ENCODE measurements around the gene CYP4F22. TPM values are rescaled to one million over a fixed set of nuclear protein-coding genes. Genes with fewer than 3 reads are reported as not detected.

CYP4F22 gene
- total and polyA plus RNA-seq, 5 donors: not detected

DNA sequence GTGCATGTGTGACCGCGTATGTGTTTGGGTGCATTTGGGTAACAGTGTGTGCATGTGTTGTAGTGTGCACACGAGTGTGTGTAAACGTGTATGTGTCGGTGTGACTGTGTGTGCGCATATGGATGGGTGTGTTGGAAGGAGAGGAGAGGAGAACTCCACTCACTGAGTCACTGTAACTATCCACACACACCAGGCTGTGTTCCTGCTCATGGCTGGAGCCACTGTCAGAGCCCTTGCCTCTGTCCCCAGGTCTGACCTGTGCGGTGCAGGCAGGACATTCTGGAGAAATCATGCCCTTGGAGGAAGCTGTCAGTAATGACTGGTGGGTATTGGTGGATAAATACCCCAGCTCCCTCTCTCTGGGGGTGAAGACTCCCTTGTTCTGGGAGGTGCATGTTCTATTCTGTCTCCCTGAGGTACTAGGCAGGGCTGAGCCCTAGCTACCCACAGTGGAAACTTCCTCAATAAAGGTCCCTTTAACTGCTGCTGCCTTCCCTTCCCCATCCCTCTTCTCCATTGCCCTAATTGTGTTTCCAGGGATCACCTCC is 48.4 kb downstream of the CYP4F22 start:
- no peaks in the 10 kb centered on the region for H3K9me3 ChIP-seq (ENCODE audit: control insufficient read depth, low read length)
- H3K27me3 ChIP-seq (ENCODE audit: control insufficient read depth, insufficient read depth): no peaks in the 10 kb centered on the region
- H3K4me3 ChIP-seq (ENCODE audit: low read length): no peak overlapping the region
- DNase-seq (no peak), ATAC-seq (peak; percentile 6 to 14)
- intact Hi-C loops (cut with DNase I): loop anchor here (2.0 to 10.0 kb wide), 7 partner anchors 92 to 464 kb away; partner anchors contain the start of gene RASAL3 (in 1 of the 4)
- under 1% methylated on average over 7 of the region's 7 CpGs for WGBS
- no peaks in the 10 kb centered on the region for H3K4me1 ChIP-seq (ENCODE audit: control insufficient read depth, insufficient read depth, low read length)
- H3K27ac ChIP-seq (ENCODE audit: low read length): no peak overlapping the region

DNA sequence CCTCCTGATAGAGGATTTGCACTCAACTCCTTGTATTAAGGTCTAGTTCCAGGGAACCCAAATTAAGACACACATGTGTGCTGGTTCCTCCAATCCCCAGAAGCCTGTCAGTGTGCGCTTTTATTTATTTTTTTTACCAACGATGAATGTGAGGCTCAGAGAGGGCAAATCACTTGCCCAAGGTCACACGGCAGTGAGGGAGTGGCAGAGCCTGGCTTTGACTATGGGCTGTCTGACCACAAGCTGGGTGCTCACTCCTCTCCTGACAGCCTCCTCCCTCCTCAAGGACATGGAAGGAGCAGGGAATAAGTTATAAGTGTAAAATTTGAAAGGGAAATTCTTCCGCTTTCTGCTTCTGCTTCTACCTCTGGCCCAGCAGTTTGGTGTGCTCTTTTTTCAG is 48.9 kb downstream of the CYP4F22 start:
- Histone ChIP-seq H3K27me3 (ENCODE audit: control insufficient read depth, insufficient read depth) (no peaks in the 10 kb centered on the region), H3K4me1 (ENCODE audit: control insufficient read depth, insufficient read depth, low read length) (no peaks in the 10 kb centered on the region), H3K4me3 (ENCODE audit: low read length) (no peak overlapping the region), H3K9me3 (ENCODE audit: control insufficient read depth, low read length) (no peaks in the 10 kb centered on the region), H3K27ac (ENCODE audit: low read length) (no peak overlapping the region)
- intact Hi-C loops (cut with DNase I): loop anchor here (2.0 to 10.0 kb wide), 7 partner anchors 92 to 465 kb away; partner anchors contain the start of gene RASAL3 (in 1 of the 4)
- whole genome bisulfite sequencing: 76% methylated on average over 4 of the region's 4 CpGs
- DNase-seq: no peak
- ATAC-seq: no peak

GRCh38 chr19:15562145-15562544 is 53.8 kb downstream of the CYP4F22 start:
- no peak overlapping the region for H3K27ac ChIP-seq (ENCODE audit: low read length)
- intact Hi-C loops (cut with DNase I): no loop called here
- H3K4me1 ChIP-seq (ENCODE audit: control insufficient read depth, insufficient read depth, low read length): no peaks in the 10 kb centered on the region
- peak in 1 of 2 donors; percentile 46 for ATAC-seq
- 95% methylated on average over 4 of the region's 4 CpGs for WGBS
- H3K9me3 ChIP-seq (ENCODE audit: control insufficient read depth, low read length): no peaks in the 10 kb centered on the region
- H3K27me3 ChIP-seq (ENCODE audit: control insufficient read depth, insufficient read depth): no peaks in the 10 kb centered on the region
- no peak overlapping the region for H3K4me3 ChIP-seq (ENCODE audit: low read length)
- peak in 1 of 3 donors; percentile 9 for DNase-seq

- Histone ChIP-seq H3K4me3 (ENCODE audit: low read length) (no peak overlapping the region), H3K9me3 (ENCODE audit: control insufficient read depth, low read length) (no peaks in the 10 kb centered on the region), H3K27ac (ENCODE audit: low read length) (no peak overlapping the region), H3K27me3 (ENCODE audit: control insufficient read depth, insufficient read depth) (no peaks in the 10 kb centered on the region), H3K4me1 (ENCODE audit: control insufficient read depth, insufficient read depth, low read length) (no peaks in the 10 kb centered on the region)
- intact Hi-C loops (cut with DNase I): no loop called here
- peak in 1 of 3 donors; percentile 42 for DNase-seq
- WGBS: 22% methylated on average over 3 of the region's 3 CpGs
- no peak for ATAC-seq
Measured at GRCh38 chr19:15562861-15563260, 54.5 kb downstream of the CYP4F22 start.

GRCh38 chr19:15563325-15563794 is 55.0 kb downstream of the CYP4F22 start:
- intact Hi-C loops (cut with DNase I): no loop called here
- Histone ChIP-seq H3K27me3 (ENCODE audit: control insufficient read depth, insufficient read depth) (no peaks in the 10 kb centered on the region), H3K27ac (ENCODE audit: low read length) (no peak overlapping the region), H3K4me1 (ENCODE audit: control insufficient read depth, insufficient read depth, low read length) (no peaks in the 10 kb centered on the region), H3K4me3 (ENCODE audit: low read length) (no peak overlapping the region), H3K9me3 (ENCODE audit: control insufficient read depth, low read length) (no peaks in the 10 kb centered on the region)
- ATAC-seq (peak; percentile 57 to 59), DNase-seq (peak; percentile 33 to 73 (median 67))
- 15% methylated on average over 3 of the region's 3 CpGs for WGBS

GRCh38 chr19:15563931-15564330 is 55.6 kb downstream of the CYP4F22 start:
- no peaks in the 10 kb centered on the region for H3K4me1 ChIP-seq (ENCODE audit: control insufficient read depth, insufficient read depth, low read length)
- intact Hi-C loops (cut with DNase I): no loop called here
- H3K4me3 ChIP-seq (ENCODE audit: low read length): no peak overlapping the region
- DNase-seq: peak in 1 of 3 donors; percentile 33
- ATAC-seq: no peak
- 66% methylated on average over 14 of the region's 14 CpGs for WGBS
- no peaks in the 10 kb centered on the region for H3K9me3 ChIP-seq (ENCODE audit: control insufficient read depth, low read length)
- H3K27ac ChIP-seq (ENCODE audit: low read length): no peak overlapping the region
- peaks cover under 1% of the 10 kb centered on the region for H3K27me3 ChIP-seq (ENCODE audit: control insufficient read depth, insufficient read depth)

DNA sequence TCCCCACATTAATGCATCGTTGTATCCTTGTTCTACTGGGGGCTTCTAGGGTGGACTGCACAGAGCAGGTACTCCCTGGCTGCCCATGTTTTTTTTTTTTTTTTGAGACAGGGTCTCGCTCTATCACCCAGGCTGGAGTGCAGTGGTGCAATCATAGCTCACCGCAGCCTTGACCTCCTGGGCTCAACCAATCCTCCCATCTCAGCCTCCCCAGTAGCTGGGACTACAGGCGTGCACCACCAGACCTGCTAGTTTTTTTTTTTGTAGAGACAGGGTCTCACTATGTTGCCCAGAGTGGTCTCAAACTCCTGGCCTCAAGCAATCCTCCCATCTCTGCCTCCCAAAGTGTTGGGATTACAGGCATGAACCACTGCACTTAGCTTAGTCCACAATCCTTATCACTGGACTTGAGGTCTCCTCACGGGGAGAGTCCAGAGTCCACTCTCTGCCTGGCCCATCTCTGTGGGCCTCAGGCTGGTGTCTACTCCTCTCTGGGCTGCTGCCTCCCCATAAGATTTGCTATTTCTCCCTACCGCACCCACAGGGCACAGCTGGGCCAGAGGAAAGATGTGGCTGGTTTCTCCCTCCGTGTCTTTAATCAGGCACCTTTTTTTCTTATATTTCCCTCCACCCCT is 56.3 kb downstream of the CYP4F22 start:
- no peak overlapping the region for H3K4me3 ChIP-seq (ENCODE audit: low read length)
- WGBS: 88% methylated on average over 7 of the region's 7 CpGs
- DNase-seq (no peak), ATAC-seq (no peak)
- peaks cover 3% of the 10 kb centered on the region for H3K27me3 ChIP-seq (ENCODE audit: control insufficient read depth, insufficient read depth)
- intact Hi-C loops (cut with DNase I): no loop called here
- H3K27ac ChIP-seq (ENCODE audit: low read length): no peak overlapping the region
- H3K4me1 ChIP-seq (ENCODE audit: control insufficient read depth, insufficient read depth, low read length): no peaks in the 10 kb centered on the region
- H3K9me3 ChIP-seq (ENCODE audit: control insufficient read depth, low read length): no peaks in the 10 kb centered on the region

- no peak overlapping the region for H3K4me3 ChIP-seq (ENCODE audit: low read length)
- WGBS: 86% methylated on average over 3 of the region's 3 CpGs
- no peak overlapping the region for H3K27ac ChIP-seq (ENCODE audit: low read length)
- H3K4me1 ChIP-seq (ENCODE audit: control insufficient read depth, insufficient read depth, low read length): no peaks in the 10 kb centered on the region
- no peak for ATAC-seq
- DNase-seq: no peak
- peaks cover 3% of the 10 kb centered on the region for H3K27me3 ChIP-seq (ENCODE audit: control insufficient read depth, insufficient read depth)
- no peaks in the 10 kb centered on the region for H3K9me3 ChIP-seq (ENCODE audit: control insufficient read depth, low read length)
- intact Hi-C loops (cut with DNase I): no loop called here
Measured at GRCh38 chr19:15570420-15570819, 62.1 kb downstream of the CYP4F22 start.

DNA sequence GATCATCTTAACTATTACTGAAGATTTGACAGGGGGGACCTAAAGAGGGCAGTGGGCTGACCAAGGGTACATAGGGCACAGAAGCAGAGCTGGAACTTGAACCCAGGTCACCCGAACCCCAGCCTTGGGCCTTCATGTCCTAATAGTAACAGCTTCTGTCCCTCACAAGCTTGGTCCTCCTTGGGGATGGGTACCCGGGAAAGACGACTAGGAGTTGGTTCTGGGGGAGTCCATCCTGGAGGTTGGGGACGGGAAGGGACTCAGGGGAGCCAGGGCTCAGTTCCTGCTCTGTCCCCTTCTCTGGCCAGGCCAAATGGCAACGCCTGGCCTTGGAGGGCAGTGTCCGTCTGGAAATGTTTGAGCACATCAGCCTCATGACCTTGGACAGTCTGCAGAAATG is 67.1 kb downstream of the CYP4F22 start:
- DNase-seq (no peak), ATAC-seq (no peak)
- H3K4me1 ChIP-seq (ENCODE audit: control insufficient read depth, insufficient read depth, low read length): no peaks in the 10 kb centered on the region
- 47% methylated on average over 6 of the region's 6 CpGs for WGBS
- intact Hi-C loops (cut with DNase I): no loop called here
- no peak overlapping the region for H3K27ac ChIP-seq (ENCODE audit: low read length)
- H3K27me3 ChIP-seq (ENCODE audit: control insufficient read depth, insufficient read depth): no peaks in the 10 kb centered on the region
- no peak overlapping the region for H3K4me3 ChIP-seq (ENCODE audit: low read length)
- H3K9me3 ChIP-seq (ENCODE audit: control insufficient read depth, low read length): no peaks in the 10 kb centered on the region

DNA sequence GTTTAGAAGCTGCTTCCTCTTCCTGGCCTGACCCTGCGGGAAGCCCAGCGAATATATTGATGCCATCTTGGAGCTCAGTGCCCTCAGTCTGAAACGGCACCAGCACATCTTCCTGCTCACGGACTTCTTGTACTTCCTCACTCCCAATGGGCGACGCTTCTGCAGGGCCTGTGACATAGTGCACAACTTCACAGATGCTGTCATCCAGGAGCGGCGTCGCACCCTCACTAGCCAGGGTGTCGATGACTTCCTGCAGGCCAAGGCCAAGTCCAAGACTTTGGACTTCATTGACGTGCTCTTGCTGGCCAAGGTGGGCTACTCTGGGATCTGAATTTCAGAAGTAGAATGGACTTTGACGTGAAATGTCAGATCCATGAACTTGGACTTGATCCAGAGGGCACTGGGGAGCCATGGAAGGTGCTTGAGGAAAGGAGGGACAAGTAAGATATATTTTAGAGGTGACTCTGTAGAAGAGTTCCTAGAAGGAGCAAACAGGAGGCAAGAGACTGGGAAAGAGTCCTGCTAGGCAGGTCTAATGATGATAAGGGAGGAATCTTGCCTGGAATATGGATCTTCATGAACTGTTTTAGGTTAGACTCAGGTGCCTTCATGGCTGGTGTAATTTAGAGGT is 68.3 kb downstream of the CYP4F22 start:
- DNase-seq (no peak), ATAC-seq (no peak)
- intact Hi-C loops (cut with DNase I): no loop called here
- H3K27ac ChIP-seq (ENCODE audit: low read length): no peak overlapping the region
- no peaks in the 10 kb centered on the region for H3K9me3 ChIP-seq (ENCODE audit: control insufficient read depth, low read length)
- H3K4me1 ChIP-seq (ENCODE audit: control insufficient read depth, insufficient read depth, low read length): no peaks in the 10 kb centered on the region
- WGBS: 77% methylated on average over 12 of the region's 12 CpGs
- H3K4me3 ChIP-seq (ENCODE audit: low read length): no peak overlapping the region
- H3K27me3 ChIP-seq (ENCODE audit: control insufficient read depth, insufficient read depth): no peaks in the 10 kb centered on the region

DNA sequence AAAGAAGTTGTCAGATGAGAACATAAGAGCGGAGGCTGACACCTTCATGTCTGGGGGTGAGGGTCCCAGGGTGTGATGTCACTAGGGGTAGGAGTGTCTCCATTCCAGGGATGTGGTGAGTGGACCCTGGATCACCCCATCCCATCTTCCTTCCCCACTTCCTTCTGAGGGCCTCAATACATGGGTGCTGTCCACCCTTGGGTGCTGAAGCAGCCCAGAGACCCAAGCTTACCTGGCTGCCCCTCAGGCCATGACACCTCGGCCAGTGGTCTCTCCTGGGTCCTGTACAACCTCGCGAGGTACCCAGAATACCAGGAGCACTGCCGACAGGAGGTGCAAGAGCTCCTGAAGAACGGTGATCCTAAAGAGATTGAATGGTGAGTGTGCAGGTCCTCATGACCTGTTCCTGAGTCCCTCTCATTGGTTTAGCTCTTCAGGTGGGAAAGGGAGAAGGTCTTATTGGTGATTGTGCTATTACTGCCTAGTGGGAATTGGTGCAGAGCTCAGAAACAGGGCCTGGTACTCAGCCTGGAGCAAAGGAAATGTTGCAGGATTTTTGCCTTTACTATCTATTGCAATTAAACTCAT is 69.0 kb downstream of the CYP4F22 start:
- 68% methylated on average over 6 of the region's 6 CpGs for WGBS
- H3K4me3 ChIP-seq (ENCODE audit: low read length): no peak overlapping the region
- ATAC-seq: no peak
- H3K9me3 ChIP-seq (ENCODE audit: control insufficient read depth, low read length): no peaks in the 10 kb centered on the region
- no peak for DNase-seq
- H3K4me1 ChIP-seq (ENCODE audit: control insufficient read depth, insufficient read depth, low read length): no peaks in the 10 kb centered on the region
- no peak overlapping the region for H3K27ac ChIP-seq (ENCODE audit: low read length)
- intact Hi-C loops (cut with DNase I): no loop called here
- H3K27me3 ChIP-seq (ENCODE audit: control insufficient read depth, insufficient read depth): no peaks in the 10 kb centered on the region

Data from right cardiac atrium (tissue), 5 donors.